GM12878 (cell line): ENCODE measurements around the gene MYL11.

Experiments
- NFIC ChIP-seq: IDR thresholded peaks from 2 replicates; pipeline ENCODE4 v1.6.1; 2012; ENCODE audit warnings: low read depth, mild to moderate bottlenecking, inconsistent platforms, low read length, moderate library complexity
- TF ChIP-seq, protein P1 (sequence below): fragments of 450-650 bp; IDR thresholded peaks from 2 replicates; pipeline ENCODE4 v1.6.1; 2017; ENCODE audit warnings: antibody characterized with exemption, mild to moderate bottlenecking, moderate library complexity

DNA sequence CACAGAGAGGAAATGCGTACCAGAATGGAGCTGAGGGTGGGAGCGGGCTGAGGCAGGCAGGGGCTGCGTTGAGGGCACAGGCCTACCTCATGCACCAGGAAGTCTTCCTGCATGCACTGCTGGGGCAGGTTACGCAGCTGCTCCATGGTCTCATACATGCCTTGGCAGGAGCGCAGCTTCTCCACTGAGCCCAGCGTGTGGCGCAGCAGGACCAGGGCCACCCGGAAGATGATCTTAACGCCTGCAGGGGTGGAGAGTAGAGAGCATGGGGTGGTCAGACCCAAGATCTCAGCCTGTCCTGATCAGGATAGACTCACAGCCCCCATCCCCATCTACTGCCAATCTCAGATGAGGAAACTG, 16.0 kb upstream of the MYL11 start:
- no peak for TF ChIP-seq NFIC
- TF ChIP-seq, protein P1, sequence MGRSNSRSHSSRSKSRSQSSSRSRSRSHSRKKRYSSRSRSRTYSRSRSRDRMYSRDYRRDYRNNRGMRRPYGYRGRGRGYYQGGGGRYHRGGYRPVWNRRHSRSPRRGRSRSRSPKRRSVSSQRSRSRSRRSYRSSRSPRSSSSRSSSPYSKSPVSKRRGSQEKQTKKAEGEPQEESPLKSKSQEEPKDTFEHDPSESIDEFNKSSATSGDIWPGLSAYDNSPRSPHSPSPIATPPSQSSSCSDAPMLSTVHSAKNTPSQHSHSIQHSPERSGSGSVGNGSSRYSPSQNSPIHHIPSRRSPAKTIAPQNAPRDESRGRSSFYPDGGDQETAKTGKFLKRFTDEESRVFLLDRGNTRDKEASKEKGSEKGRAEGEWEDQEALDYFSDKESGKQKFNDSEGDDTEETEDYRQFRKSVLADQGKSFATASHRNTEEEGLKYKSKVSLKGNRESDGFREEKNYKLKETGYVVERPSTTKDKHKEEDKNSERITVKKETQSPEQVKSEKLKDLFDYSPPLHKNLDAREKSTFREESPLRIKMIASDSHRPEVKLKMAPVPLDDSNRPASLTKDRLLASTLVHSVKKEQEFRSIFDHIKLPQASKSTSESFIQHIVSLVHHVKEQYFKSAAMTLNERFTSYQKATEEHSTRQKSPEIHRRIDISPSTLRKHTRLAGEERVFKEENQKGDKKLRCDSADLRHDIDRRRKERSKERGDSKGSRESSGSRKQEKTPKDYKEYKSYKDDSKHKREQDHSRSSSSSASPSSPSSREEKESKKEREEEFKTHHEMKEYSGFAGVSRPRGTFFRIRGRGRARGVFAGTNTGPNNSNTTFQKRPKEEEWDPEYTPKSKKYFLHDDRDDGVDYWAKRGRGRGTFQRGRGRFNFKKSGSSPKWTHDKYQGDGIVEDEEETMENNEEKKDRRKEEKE, result no peak
